SK-N-SH (cell line): Measurements from ENCODE around the gene CTCFL. TPM values are rescaled to one million over a fixed set of nuclear protein-coding genes. Genes with fewer than 3 reads are reported as not detected.

ENCODE experiments used
- CTCF ChIA-PET: fragments of 300-600, 350-600 bp; formaldehyde crosslinking; extraction: SDS; loops from one replicate; lab custom pipeline; 2021; lab: Yijun Ruan, JAX
- POLR2A ChIA-PET: fragments of 350-600 bp; sonication (Branson Sonifier 250); formaldehyde crosslinking; extraction: SDS; loops from one replicate; lab custom pipeline; 2020; ENCODE audit warnings: antibody characterized with exemption, inconsistent platforms; lab: Yijun Ruan, JAX
- DNase-seq: peaks from one replicate; pipeline ENCODE4 v3.0.0; 2012
- H2AFZ ChIP-seq: fragments of 200-600 bp; sonication (generic); 2 replicates; pipeline ENCODE4 v1.8.1; 2016; ENCODE audit warnings: antibody characterized with exemption, mild to moderate bottlenecking, low read depth
- H3F3A ChIP-seq: fragments of 200-600 bp; sonication (generic); replicated peaks from 2 replicates; pipeline ENCODE3; 2016; ENCODE audit warnings: antibody characterized with exemption, mild to moderate bottlenecking; ENCODE audit not compliant: insufficient read depth
- H3K27ac ChIP-seq, 2 experiments: fragments of 200-500 bp in 1 of 2; fragments of 200-600 bp in 1 of 2; sonication (Bioruptor generic) in 1 of 2; sonication (generic), shearing (Covaris generic) in 1 of 2; 2 replicates each; pipeline versions ENCODE4 v1.5.1 to v1.6.1; 2014 to 2016; ENCODE audit warnings: low read depth in 2 of 2, inconsistent platforms in 1 of 2, low read length in 1 of 2, mild to moderate bottlenecking in 1 of 2, mixed read lengths in 1 of 2
- H3K27me3 ChIP-seq: fragments of 200-600 bp; sonication (generic), shearing (Covaris generic); 2 replicates; pipeline ENCODE4 v1.6.1; 2016; ENCODE audit warnings: mixed run types; ENCODE audit not compliant: insufficient read depth
- H3K36me3 ChIP-seq, 2 experiments: fragments of 200-500 bp in 1 of 2; fragments of 200-600 bp in 1 of 2; sonication (Bioruptor generic) in 1 of 2; sonication (generic) in 1 of 2; replicated peaks in 1 of 2; 2 replicates each; pipeline versions ENCODE3 to v1.5.1; 2014 to 2016; ENCODE audit warnings: low read length in 1 of 2, mild to moderate bottlenecking in 1 of 2; ENCODE audit not compliant: insufficient read depth in 2 of 2, control insufficient read depth in 1 of 2
- H3K4me1 ChIP-seq, 2 experiments: fragments of 200-500 bp in 1 of 2; fragments of 200-600 bp in 1 of 2; sonication (Bioruptor generic) in 1 of 2; sonication (generic), shearing (Covaris generic) in 1 of 2; 2 replicates each; pipeline versions ENCODE4 v1.5.1 to v1.6.1; 2014 to 2016; ENCODE audit warnings: low read depth in 1 of 2, low read length in 1 of 2, mixed run types in 1 of 2; ENCODE audit not compliant: insufficient read depth in 2 of 2, control insufficient read depth in 1 of 2
- H3K4me2 ChIP-seq: fragments of 200-600 bp; sonication (generic), shearing (Covaris generic); 2 replicates; pipeline ENCODE4 v1.6.1; 2017; ENCODE audit warnings: mixed run types
- H3K4me3 ChIP-seq, 2 experiments: fragments of 200-500 bp in 1 of 2; fragments of 200-600 bp in 1 of 2; sonication (Bioruptor generic) in 1 of 2; sonication (generic), shearing (Covaris generic) in 1 of 2; 2 replicates each; pipeline versions ENCODE4 v1.5.1 to v1.8.1; 2014 to 2016; ENCODE audit warnings: low read depth in 2 of 2, inconsistent platforms in 1 of 2, low read length in 1 of 2, mild to moderate bottlenecking in 1 of 2, mixed read lengths in 1 of 2, moderate library complexity in 1 of 2
- H3K79me2 ChIP-seq: fragments of 200-600 bp; sonication (generic); 2 replicates; pipeline ENCODE4 v1.8.1; 2017; ENCODE audit warnings: mild to moderate bottlenecking; ENCODE audit not compliant: insufficient read depth
- H3K9ac ChIP-seq: fragments of 200-600 bp; sonication (generic); 2 replicates; pipeline ENCODE4 v1.6.1; 2017; ENCODE audit warnings: mixed run types
- H3K9me2 ChIP-seq: fragments of 200-600 bp; sonication (generic); 2 replicates; pipeline ENCODE4 v1.6.1; 2017; ENCODE audit warnings: mixed run types
- H3K9me3 ChIP-seq: fragments of 200-600 bp; sonication (generic); 2 replicates; pipeline ENCODE4 v1.6.1; 2017; ENCODE audit warnings: mixed run types, mild to moderate bottlenecking, moderate library complexity
- H4K20me1 ChIP-seq: fragments of 200-600 bp; sonication (generic); 2 replicates; pipeline ENCODE4 v1.6.1; 2017; ENCODE audit warnings: mild to moderate bottlenecking, mixed run types; ENCODE audit not compliant: insufficient read depth
- CHD2 ChIP-seq: fragments of 150-350 bp; IDR thresholded peaks from 2 replicates; pipeline ENCODE4 v1.6.1; 2018; ENCODE audit warnings: low read length; ENCODE audit not compliant: partially characterized antibody
- GABPA ChIP-seq: IDR thresholded peaks from 2 replicates; pipeline ENCODE4 v1.4.0; 2012; ENCODE audit warnings: low read depth, mild to moderate bottlenecking
- GATA2 ChIP-seq: sonication (generic); formaldehyde crosslinking; IDR thresholded peaks from 2 replicates; pipeline ENCODE4 v1.5.0; 2020; ENCODE audit warnings: mild to moderate bottlenecking, missing genetic modification reagents
- JUND ChIP-seq: IDR thresholded peaks from 2 replicates; pipeline ENCODE4 v1.4.0; 2012
- NRF1 ChIP-seq: IDR thresholded peaks from 2 replicates; pipeline ENCODE4 v1.6.1; 2012; ENCODE audit warnings: low read depth, mild to moderate bottlenecking, low read length
- POLR2AphosphoS5 ChIP-seq: IDR thresholded peaks from 2 replicates; pipeline ENCODE4 v1.6.1; 2012; ENCODE audit warnings: low read depth, low read length
- RCOR1 ChIP-seq: fragments of 150-350 bp; IDR thresholded peaks from 2 replicates; pipeline ENCODE4 v1.6.1; 2017; ENCODE audit warnings: antibody characterized with exemption, low read length
- REST ChIP-seq: IDR thresholded peaks from 2 replicates; pipeline ENCODE4 v1.6.1; 2012; ENCODE audit warnings: mild to moderate bottlenecking, low read depth, low read length, moderate library complexity
- RFX5 ChIP-seq: IDR thresholded peaks from 2 replicates; pipeline ENCODE4 v1.6.1; 2012; ENCODE audit warnings: mild to moderate bottlenecking, improper control_type of control experiment, low read length
- RXRA ChIP-seq: IDR thresholded peaks from 2 replicates; pipeline ENCODE4 v1.4.0; 2012; ENCODE audit warnings: low read depth, mild to moderate bottlenecking, borderline replicate concordance
- SIN3A ChIP-seq: IDR thresholded peaks from 2 replicates; pipeline ENCODE4 v1.6.1; 2012; ENCODE audit warnings: low read depth, mild to moderate bottlenecking, low read length, moderate library complexity, borderline replicate concordance
- SMC3 ChIP-seq: IDR thresholded peaks from 2 replicates; pipeline ENCODE4 v1.6.1; 2012; ENCODE audit warnings: low read depth, low read length, improper control_type of control experiment
- TCF12 ChIP-seq: IDR thresholded peaks from 2 replicates; pipeline ENCODE4 v1.4.0; 2012
- TEAD4 ChIP-seq: IDR thresholded peaks from 2 replicates; pipeline ENCODE4 v1.4.0; 2012; ENCODE audit warnings: mild to moderate bottlenecking, borderline replicate concordance; ENCODE audit not compliant: insufficient read depth
- ZBTB33 ChIP-seq: IDR thresholded peaks from 2 replicates; pipeline ENCODE4 v1.4.0; 2012; ENCODE audit warnings: low read depth, borderline replicate concordance
- WGBS: methylation state at CpG from one replicate; pipeline ENCODE4 v1.1.6; 2017; ENCODE audit warnings: low lambda C conversion rate; 5-methylcytosine and 5-hydroxymethylcytosine counted together
- polyA plus RNA-seq, 3 experiments: library from polyadenylated mRNA; depleted of rRNA; stranded (reverse); fragments of >200 nt; gene quantifications; 2 replicates each; pipeline ENCODE4 v1.2.3, GENCODE V29; 2012
- TF ChIP-seq, protein P1 (sequence below): IDR thresholded peaks from 2 replicates; pipeline ENCODE4; 2012
- TF ChIP-seq, protein P2 (sequence below): fragments of 150-350 bp; IDR thresholded peaks from 2 replicates; pipeline ENCODE4 v1.6.1; 2017; ENCODE audit warnings: antibody characterized with exemption, low read length, low read depth, borderline replicate concordance

Gene CTCFL
- polyA plus RNA-seq, 1 of the 3 experiments (the other 2 are of a cell fraction) = not detected

GRCh38 chr20:57555457-57556184 lies 30.7 kb upstream of the CTCFL start:
- H3K79me2 ChIP-seq = no peaks in the 10 kb centered on the region
- no peak overlapping the region for H3K4me2 ChIP-seq
- H3K9me2 ChIP-seq = no peaks in the 10 kb centered on the region
- no peak overlapping the region for H3K27ac ChIP-seq
- no peak overlapping the region for H3K4me3 ChIP-seq
- H3K9me3 ChIP-seq = no peaks in the 10 kb centered on the region
- H3K27me3 ChIP-seq = peaks cover 31% of the 10 kb centered on the region
- ChIA-PET CTCF (interaction anchor here (0.7 to 1.1 kb wide), 2 partner anchors 14 to 30 kb away, joined by 3 read pairs; no protein-coding TSS in a partner anchor), POLR2A (no interaction called here)
- no peaks in the 10 kb centered on the region for H4K20me1 ChIP-seq
- H3K36me3 ChIP-seq = no peaks in the 10 kb centered on the region
- DNase-seq = no peak
- WGBS = 38% methylated on average over 10 of the region's 11 CpGs
- no peaks in the 10 kb centered on the region for H3K4me1 ChIP-seq
- no peaks in the 10 kb centered on the region for H3F3A ChIP-seq
- no peak for TF ChIP-seq POLR2AphosphoS5
- no peak for TF ChIP-seq RFX5
- TF ChIP-seq GABPA = no peak
- TF ChIP-seq TEAD4 = no peak
- no peak for TF ChIP-seq GATA2 (CRISPR knock-in tag)
- TF ChIP-seq JUND = no peak
- TF ChIP-seq ZBTB33 = no peak
- TF ChIP-seq RXRA = no peak
- no peak for TF ChIP-seq REST
- no peak for TF ChIP-seq NRF1
- TF ChIP-seq RCOR1 = no peak
- TF ChIP-seq SIN3A = no peak
- no peak for TF ChIP-seq CHD2
- TF ChIP-seq SMC3 = no peak
- no peak for TF ChIP-seq TCF12
- TF ChIP-seq, protein P1, sequence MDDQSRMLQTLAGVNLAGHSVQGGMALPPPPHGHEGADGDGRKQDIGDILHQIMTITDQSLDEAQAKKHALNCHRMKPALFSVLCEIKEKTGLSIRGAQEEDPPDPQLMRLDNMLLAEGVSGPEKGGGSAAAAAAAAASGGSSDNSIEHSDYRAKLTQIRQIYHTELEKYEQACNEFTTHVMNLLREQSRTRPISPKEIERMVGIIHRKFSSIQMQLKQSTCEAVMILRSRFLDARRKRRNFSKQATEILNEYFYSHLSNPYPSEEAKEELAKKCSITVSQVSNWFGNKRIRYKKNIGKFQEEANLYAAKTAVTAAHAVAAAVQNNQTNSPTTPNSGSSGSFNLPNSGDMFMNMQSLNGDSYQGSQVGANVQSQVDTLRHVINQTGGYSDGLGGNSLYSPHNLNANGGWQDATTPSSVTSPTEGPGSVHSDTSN = no peak
- TF ChIP-seq, protein P2, sequence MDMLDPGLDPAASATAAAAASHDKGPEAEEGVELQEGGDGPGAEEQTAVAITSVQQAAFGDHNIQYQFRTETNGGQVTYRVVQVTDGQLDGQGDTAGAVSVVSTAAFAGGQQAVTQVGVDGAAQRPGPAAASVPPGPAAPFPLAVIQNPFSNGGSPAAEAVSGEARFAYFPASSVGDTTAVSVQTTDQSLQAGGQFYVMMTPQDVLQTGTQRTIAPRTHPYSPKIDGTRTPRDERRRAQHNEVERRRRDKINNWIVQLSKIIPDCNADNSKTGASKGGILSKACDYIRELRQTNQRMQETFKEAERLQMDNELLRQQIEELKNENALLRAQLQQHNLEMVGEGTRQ = no peak
- H3K9ac ChIP-seq = no peak overlapping the region
- no peak overlapping the region for H2AFZ ChIP-seq
